Measurements from ENCODE around the gene FNDC3B. TPM values are rescaled to one million over a fixed set of nuclear protein-coding genes. Genes with fewer than 3 reads are reported as not detected.
A peak's percentile ranks its signal among the peaks of the same experiment; 100 is the strongest.
"Not testable (repeated sequence)": the region's sequence is repeated elsewhere in the genome, so short reads cannot be mapped to it uniquely, and the experiment has no call there.

FNDC3B gene
- polyA plus RNA-seq, 6 donors from 2014 or later: 1.2 to 3.1 (median 2.2) TPM; not detected in 1

DNA sequence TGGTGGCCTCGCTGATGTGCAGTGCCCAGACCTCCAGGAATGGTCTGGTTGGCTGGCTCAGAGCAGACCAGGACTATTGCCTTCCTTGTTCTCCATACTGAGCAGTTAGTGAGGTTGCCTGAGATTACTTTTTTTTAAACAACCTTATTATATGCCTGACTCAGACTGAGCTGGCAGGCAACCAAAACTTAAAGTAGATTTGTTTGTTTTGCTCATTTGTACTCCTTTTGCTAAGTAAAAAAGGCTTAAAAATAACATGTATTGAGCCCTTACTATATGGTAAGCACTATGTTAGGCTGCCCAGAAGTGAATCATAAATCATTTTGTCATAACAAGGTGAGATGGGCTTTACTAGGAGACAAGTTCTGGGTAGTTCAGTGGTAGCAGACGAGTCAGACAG, 316.5 kb downstream of the FNDC3B start:
- DNase-seq: no peak
- ATAC-seq (ENCODE audit: low read depth in 2 of 2): no peak
- H3K9me3 Mint-ChIP-seq: peaks cover 0 to 10% (median 0%) of the 10 kb centered on the region in 7 donors
- H3K4me1 Mint-ChIP-seq: no peaks in the 10 kb centered on the region
- peaks cover 7 to 14% of the 10 kb centered on the region in 2 donors for H3K36me3 Mint-ChIP-seq
- H3K27ac Mint-ChIP-seq: peak overlapping the region in 1 of 6 donors; percentile 18
- no peak overlapping the region for H3K4me3 Mint-ChIP-seq
- H3K27me3 Mint-ChIP-seq: no peaks in the 10 kb centered on the region

DNA sequence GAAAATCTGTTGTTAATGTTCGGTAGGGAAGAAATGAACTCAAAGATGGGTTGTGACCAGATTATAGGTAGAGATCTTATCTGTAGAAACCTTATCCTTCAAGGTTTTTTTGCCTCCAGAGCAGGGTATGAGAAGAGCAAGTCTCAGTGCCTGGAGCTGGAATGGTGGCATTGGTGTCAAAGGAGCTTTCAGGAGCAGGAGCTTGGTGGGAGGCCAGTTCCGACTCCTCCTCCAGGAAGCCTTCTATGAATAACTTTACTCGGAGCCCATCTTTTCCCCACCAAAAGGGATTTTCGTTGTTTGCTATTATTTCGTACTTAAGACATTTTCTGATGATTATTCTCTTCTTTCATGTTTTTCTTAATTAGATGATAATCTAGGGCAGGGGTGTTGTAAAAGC, 317.0 kb downstream of the FNDC3B start:
- no peak overlapping the region for H3K27ac Mint-ChIP-seq
- no peak overlapping the region for H3K4me3 Mint-ChIP-seq
- no peak for DNase-seq
- no peaks in the 10 kb centered on the region for H3K27me3 Mint-ChIP-seq
- no peaks in the 10 kb centered on the region for H3K4me1 Mint-ChIP-seq
- peaks cover 12 to 16% of the 10 kb centered on the region in 2 donors for H3K36me3 Mint-ChIP-seq
- no peak for ATAC-seq (ENCODE audit: low read depth in 2 of 2)
- peaks cover 0 to 16% (median 5%) of the 10 kb centered on the region in 7 donors for H3K9me3 Mint-ChIP-seq

DNA sequence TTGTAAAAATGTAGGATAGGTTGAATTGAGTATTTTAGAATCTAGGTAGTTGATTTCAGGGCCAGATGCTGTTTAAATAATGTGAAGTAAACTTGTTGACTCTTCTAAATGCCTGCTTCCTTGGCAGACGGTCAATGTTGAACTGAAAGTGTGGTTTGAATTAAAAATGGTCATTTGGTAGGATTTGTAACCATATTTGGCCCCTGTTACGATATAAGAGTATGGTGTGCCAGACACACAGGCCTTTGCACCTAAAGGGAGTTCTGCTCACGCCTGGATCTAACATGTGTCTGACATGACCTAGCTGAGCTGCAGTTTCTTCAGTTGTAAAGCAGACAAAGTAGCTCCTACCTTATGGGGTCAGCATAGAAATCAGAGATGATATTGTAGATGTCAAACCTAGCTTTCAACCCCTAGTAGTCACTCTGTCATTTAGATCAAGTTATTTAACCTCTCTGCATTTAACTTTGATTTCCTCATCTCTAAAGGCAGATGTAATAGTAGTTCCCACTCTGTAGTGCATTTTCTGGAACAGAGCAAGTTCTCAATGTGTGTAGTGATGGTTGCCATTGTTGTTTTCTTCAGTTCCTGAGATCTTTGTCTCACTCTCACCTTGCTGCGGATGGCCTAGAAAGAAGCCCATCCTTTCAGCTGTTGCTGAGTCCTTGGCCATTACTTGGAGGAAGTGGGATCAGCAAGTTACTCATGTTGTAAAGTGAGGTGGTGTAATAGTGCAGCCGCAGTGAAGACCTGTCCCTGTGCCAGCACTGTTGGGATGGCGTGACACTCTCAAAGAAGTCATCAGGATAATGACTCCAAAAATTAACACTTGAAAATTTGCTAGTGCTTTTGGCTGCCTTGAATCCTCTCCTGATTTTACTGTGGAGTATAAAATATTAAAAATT, 318.7 kb downstream of the FNDC3B start:
- Mint-ChIP-seq H3K27ac (no peak overlapping the region), H3K4me1 (no peaks in the 10 kb centered on the region), H3K36me3 (peaks cover 21 to 26% of the 10 kb centered on the region in 2 donors), H3K9me3 (peaks cover 2 to 18% (median 5%) of the 10 kb centered on the region in 7 donors), H3K27me3 (no peaks in the 10 kb centered on the region), H3K4me3 (no peak overlapping the region)
- no peak for ATAC-seq (ENCODE audit: low read depth in 2 of 2)
- no peak for DNase-seq

DNA sequence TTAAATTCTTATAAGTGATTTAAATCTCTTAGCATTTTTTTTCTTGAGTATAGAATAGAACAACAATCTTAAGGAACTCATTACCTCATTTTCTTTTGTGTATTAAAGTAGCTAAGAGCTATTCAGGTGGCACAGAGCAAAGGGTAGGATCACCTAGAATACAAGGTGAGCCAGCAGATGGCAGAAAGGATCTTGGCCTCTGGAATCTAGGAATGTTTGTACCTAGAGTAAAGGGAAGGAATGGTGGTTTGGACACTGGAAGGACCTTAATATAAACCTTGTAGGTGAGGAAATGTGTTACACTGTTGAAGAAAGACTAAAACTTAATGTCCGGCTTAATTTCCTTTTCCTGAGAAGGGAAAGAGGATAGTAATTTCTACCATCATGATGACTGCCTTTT, 319.9 kb downstream of the FNDC3B start:
- Mint-ChIP-seq H3K9me3 (peaks cover 2 to 18% (median 5%) of the 10 kb centered on the region in 7 donors), H3K4me1 (no peaks in the 10 kb centered on the region), H3K36me3 (peaks cover 23 to 24% of the 10 kb centered on the region in 2 donors), H3K4me3 (no peak overlapping the region), H3K27me3 (no peaks in the 10 kb centered on the region), H3K27ac (no peak overlapping the region)
- ATAC-seq (ENCODE audit: low read depth in 2 of 2) (no peak), DNase-seq (no peak)

DNA sequence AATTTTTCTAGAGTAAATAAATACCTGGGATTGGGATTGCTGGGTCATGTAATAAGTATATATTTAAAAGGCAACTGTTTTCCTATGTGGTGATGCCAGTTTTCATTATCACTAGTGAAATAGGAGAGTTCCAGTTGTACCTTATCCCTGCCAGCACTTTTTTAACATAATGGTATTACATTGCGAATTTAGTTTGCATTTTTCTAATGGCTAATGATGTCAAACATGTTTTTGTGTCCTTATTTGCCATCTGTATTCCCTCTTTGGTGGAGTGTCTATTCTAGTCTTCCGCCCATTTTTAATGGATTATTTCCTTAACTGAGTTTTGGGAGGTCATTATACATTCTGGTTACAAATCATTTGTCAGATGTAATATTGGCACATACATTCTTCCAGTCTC, 320.6 kb downstream of the FNDC3B start:
- Mint-ChIP-seq H3K27me3 (no peaks in the 10 kb centered on the region), H3K36me3 (peaks cover 23 to 28% of the 10 kb centered on the region in 2 donors), H3K9me3 (peaks cover 2 to 18% (median 5%) of the 10 kb centered on the region in 7 donors), H3K4me3 (no peak overlapping the region), H3K27ac (no peak overlapping the region), H3K4me1 (no peaks in the 10 kb centered on the region)
- no peak for DNase-seq
- ATAC-seq (ENCODE audit: low read depth in 2 of 2): no peak

DNA sequence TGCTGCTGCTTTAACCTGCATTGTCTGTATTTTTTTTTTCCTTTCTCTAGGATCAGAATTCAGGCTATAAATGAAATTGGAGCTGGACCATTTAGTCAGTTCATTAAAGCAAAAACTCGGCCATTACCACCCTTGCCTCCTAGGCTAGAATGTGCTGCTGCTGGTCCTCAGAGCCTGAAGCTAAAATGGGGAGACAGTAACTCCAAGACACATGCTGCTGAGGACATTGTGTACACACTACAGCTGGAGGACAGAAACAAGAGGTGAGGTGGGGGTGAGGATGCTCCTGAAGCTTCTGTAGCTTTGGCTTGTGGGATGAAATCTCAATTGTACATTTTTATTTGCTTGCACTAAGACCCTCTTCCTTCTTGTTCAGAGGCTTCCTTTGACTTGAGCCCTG, 323.2 kb downstream of the FNDC3B start:
- Mint-ChIP-seq H3K4me1 (no peaks in the 10 kb centered on the region), H3K27me3 (no peaks in the 10 kb centered on the region), H3K9me3 (peaks cover 2 to 18% (median 5%) of the 10 kb centered on the region in 7 donors), H3K4me3 (no peak overlapping the region), H3K36me3 (peaks cover 23 to 28% of the 10 kb centered on the region in 2 donors), H3K27ac (no peak overlapping the region)
- DNase-seq (no peak), ATAC-seq (ENCODE audit: low read depth in 2 of 2) (no peak)

DNA sequence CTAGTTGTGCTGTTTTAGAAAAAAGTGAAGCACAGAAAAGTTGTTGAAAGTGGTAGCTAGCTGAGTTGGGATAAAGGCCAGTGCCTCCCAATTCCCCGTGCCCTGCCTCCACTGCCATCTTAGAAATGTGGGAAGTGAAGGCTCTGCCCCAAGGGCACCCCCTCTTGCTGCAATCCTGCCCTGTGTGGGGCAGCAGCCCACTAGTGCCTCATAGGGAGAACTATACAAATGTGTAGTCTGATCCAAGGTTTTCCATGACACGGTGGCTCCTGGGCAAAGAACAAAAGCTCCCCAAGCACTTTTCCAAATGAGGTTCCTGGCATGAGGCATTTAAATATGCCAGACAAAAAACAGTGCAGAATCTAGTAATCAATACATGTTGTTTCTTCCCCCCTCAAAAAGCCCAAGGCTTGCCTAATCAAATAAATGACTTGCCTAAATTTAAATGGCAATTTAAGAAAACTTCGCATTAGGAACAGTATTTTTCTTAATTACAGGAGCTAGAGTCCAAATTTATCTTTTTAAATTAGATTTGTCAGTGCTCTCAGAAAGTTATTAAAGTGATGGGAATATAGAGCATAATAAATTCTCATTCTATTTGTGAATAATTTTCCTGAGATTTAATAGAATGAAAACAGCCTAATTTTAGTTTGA, 325.1 kb downstream of the FNDC3B start:
- Mint-ChIP-seq H3K27me3 (no peaks in the 10 kb centered on the region), H3K4me1 (no peaks in the 10 kb centered on the region), H3K36me3 (peaks cover 23 to 28% of the 10 kb centered on the region in 2 donors), H3K27ac (no peak overlapping the region), H3K9me3 (peaks cover 2 to 18% (median 5%) of the 10 kb centered on the region in 7 donors), H3K4me3 (no peak overlapping the region)
- no peak for DNase-seq
- ATAC-seq (ENCODE audit: low read depth in 2 of 2): no peak

DNA sequence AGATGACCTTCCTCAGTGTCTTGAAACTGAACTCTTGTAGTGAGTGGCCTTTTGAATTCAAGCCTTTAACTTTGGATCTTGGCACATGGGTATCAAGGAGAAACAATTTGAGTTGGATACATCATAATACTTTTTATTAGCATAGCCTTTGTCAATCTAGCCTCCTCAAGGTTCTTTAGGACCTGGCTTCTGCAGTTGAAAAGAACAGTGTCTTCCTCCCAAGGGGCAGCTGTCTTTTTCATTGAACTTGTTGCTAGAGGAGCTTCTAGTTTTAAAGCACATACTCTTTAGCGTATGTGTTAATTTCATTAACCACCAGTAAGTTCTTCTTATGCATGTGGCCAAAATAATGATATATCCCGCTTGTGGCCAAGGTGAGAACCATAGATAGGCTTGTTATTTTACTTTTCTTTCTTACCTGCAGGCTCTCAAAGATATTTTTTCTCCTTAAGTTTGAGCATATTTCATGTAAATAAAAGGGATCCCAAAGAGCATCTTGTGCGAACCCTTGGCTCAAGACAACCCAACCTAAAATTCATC, 325.7 kb downstream of the FNDC3B start:
- Mint-ChIP-seq H3K4me1 (no peaks in the 10 kb centered on the region), H3K9me3 (peaks cover 2 to 13% (median 5%) of the 10 kb centered on the region in 7 donors), H3K27me3 (no peaks in the 10 kb centered on the region), H3K4me3 (no peak overlapping the region), H3K36me3 (peaks cover 23 to 26% of the 10 kb centered on the region in 2 donors), H3K27ac (no peak overlapping the region)
- ATAC-seq (ENCODE audit: low read depth in 2 of 2) (no peak), DNase-seq (no peak)

DNA sequence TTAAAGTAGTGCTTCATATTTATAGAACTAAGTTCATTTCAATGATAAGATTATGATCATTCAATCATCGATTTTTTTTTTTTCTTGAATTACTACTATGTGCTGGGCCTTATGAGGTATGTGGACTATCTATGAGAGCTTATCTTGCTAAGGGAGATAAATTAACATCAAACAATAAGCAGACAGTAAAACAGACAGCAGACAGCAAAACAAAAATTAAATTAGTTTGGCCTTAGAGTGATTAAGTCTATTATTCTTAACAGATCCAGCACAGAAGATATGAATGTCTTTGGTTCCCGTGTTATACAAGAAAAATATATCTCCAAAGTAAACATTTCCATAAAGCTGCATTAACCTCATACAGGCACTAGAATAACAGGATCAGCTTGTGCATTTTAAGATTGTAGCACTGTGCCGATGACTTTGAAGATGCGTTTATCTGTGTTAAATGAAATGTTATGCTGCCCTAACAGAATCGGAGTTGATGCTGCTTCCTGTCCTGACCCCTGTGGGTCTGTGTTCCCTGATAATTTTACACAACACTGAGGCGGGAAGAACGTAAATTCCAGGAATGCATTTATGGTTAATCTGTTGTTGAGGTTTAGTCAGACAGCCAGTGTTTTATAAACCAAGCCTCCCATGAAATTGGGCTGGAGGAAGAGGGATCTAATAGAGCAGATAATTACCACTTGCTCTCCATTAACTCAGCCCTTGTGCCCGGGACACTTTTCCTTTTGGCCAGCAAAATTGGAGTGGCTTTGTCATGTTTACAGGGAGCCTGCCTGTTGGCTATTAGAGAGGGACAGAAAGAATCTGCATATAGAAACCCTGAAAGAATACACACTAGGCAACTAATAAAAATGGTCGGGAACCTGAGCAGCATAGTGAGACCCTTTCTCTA, 328.1 kb downstream of the FNDC3B start:
- DNase-seq (no peak), ATAC-seq (ENCODE audit: low read depth in 2 of 2) (no peak)
- Mint-ChIP-seq H3K9me3 (no peaks in the 10 kb centered on the region), H3K27ac (no peak overlapping the region), H3K27me3 (no peaks in the 10 kb centered on the region), H3K4me3 (no peak overlapping the region), H3K36me3 (peaks cover 8 to 11% of the 10 kb centered on the region in 2 donors), H3K4me1 (no peaks in the 10 kb centered on the region)

DNA sequence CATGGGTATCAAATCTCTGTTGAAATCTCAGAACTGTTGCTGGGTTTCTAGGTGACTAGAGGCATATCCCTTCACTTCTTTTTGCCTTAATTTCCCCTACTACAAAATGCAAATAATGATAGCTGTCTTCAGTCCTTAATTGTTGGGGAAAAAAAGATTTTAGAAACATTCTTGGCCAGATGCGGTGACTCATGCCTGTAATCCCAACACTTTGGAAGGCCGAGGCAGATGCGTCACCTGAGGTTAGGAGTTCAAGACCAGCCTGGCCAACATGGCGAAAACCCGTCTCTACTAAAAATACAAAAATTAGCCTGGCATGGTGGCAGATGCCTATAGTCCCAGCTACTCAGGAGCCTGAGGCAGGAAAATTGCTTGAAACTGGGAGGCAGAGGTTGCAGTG, 329.2 kb downstream of the FNDC3B start:
- not testable (repeated sequence) for H3K4me1 Mint-ChIP-seq; H3K4me3 Mint-ChIP-seq; H3K36me3 Mint-ChIP-seq; H3K27ac Mint-ChIP-seq; H3K27me3 Mint-ChIP-seq; DNase-seq; ATAC-seq (ENCODE audit: low read depth in 2 of 2); H3K9me3 Mint-ChIP-seq

DNA sequence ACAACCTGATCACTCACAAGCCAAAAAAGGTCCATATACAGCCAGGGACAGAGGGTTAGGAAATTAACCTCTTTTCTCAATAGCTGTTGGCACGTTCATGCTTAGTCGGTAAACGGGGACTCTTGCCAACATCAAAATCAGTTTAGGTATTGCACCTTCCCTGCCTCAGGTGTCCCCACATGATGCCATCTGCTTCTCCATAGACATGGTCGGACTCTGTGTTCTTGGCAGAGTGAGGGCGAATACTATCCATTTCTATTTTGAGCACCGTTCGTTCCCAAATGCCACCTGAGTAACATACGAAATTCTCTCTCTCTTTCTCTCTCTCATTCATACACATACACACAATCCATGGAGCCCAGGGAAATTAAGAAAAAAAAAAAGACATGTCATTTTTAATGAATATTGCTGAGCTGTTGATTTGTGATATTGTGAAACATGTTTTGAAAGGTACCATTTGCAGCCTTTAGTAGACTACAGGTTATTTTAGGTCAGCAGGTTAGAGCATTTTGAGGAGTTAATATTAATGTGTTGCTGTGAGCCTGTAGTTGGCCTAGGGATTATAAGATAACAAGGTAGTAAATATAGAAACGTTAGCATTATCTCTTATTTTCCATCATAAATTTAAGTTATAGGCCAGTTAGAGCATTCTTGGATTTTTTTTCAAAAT, 330.3 kb downstream of the FNDC3B start:
- Mint-ChIP-seq H3K27me3 (no peaks in the 10 kb centered on the region), H3K36me3 (peaks cover 0 to under 1% of the 10 kb centered on the region in 2 donors), H3K4me1 (no peaks in the 10 kb centered on the region), H3K9me3 (no peaks in the 10 kb centered on the region), H3K27ac (peak overlapping the region in 1 of 6 donors; percentile 0), H3K4me3 (no peak overlapping the region)
- DNase-seq: no peak
- no peak for ATAC-seq (ENCODE audit: low read depth in 2 of 2)

DNA sequence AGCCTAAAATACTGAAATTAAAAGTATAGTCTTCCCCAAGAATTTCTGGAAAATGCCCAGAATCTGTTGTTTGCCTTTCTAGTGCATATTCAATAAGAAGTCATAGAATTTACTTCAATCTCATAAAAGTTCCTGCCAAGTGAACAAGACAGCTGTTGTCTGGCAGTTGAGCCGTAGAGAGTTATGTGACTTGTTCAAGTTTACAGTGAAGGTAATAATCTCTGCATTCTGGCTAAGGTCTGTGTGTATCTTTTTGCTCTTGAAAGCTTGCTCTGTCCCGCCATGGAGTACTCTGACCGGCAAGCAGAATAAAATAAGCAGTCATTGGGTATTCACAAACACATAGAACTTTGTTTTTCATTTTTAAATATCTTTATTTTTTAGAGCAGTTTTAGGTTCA, 331.0 kb downstream of the FNDC3B start:
- Mint-ChIP-seq H3K4me1 (no peaks in the 10 kb centered on the region), H3K27me3 (no peaks in the 10 kb centered on the region), H3K27ac (no peak overlapping the region), H3K36me3 (no peaks in the 10 kb centered on the region), H3K4me3 (no peak overlapping the region), H3K9me3 (no peaks in the 10 kb centered on the region)
- no peak for DNase-seq
- ATAC-seq (ENCODE audit: low read depth in 2 of 2): no peak

DNA sequence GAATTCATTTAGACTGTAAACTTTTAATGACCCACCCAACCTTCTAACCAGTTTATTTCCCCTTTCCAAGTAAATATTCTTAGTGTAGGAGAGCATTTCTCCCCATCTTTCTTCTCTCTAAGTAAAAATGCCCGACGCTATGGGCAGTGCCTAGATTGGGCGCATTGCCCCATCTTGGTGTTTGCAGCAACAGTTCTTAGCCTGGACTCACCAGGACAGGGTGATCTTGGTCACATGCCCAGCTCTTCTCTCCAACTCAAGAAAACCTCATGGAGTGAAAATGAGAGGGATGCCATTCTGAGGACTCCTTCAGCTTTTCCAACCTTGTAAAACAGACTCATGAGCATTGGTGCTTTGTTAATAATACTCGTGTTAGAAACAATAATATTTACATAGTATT, 332.2 kb downstream of the FNDC3B start:
- Mint-ChIP-seq H3K4me3 (no peak overlapping the region), H3K4me1 (no peaks in the 10 kb centered on the region), H3K36me3 (no peaks in the 10 kb centered on the region), H3K9me3 (no peaks in the 10 kb centered on the region), H3K27me3 (no peaks in the 10 kb centered on the region), H3K27ac (no peak overlapping the region)
- ATAC-seq (ENCODE audit: low read depth in 2 of 2) (no peak), DNase-seq (no peak)

Measured in naive B cell (primary cell).